Fibroblast of lung (primary cell): ENCODE results near the gene N4BP3.

Experiments used
- CTCF ChIP-seq, 2 donors: IDR thresholded peaks in 1 of 2; conservative IDR thresholded peaks in 1 of 2; 1 replicate in 1 of 2; 2 replicates in 1 of 2; pipeline ENCODE4 v1.5.1; 2011 to 2012; ENCODE audit warnings: low read length in 2 of 2, control low read depth in 1 of 2, inconsistent platforms in 1 of 2, low read depth in 1 of 2, mild to moderate bottlenecking in 1 of 2
- EZH2 ChIP-seq: IDR thresholded peaks from 2 replicates; pipeline ENCODE4 v1.5.1; 2012; ENCODE audit warnings: low read length, control low read depth, mild to moderate bottlenecking; ENCODE audit errors: missing control alignments

GRCh38 chr5:178125253-178125906, 12.0 kb downstream of the N4BP3 start:
- TF ChIP-seq CTCF (conservative IDR thresholded peaks at IDR 0.05 in 1 of 2, IDR thresholded peaks at IDR 0.05 in 1 of 2; ENCODE audit: low read depth in 1 of 2, low read length in 2 of 2) (no peak), EZH2 (no peak)
